Activated CD4-positive, CD25-positive, alpha-beta regulatory T cell treated with anti-CD3 and anti-CD28 coated beads, Interleukin-2, amount 50 U/mL, for 72 hours (primary cell): Measurements from ENCODE around the gene CEMP1.
"Not testable (repeated sequence)": the region's sequence is repeated elsewhere in the genome, so short reads cannot be mapped to it uniquely, and the experiment has no call there.

ENCODE experiments used
- DNase-seq: peaks from one replicate; pipeline ENCODE4 v3.0.0; 2021

The CEMP1 gene, protein sequence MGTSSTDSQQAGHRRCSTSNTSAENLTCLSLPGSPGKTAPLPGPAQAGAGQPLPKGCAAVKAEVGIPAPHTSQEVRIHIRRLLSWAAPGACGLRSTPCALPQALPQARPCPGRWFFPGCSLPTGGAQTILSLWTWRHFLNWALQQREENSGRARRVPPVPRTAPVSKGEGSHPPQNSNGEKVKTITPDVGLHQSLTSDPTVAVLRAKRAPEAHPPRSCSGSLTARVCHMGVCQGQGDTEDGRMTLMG

DNA sequence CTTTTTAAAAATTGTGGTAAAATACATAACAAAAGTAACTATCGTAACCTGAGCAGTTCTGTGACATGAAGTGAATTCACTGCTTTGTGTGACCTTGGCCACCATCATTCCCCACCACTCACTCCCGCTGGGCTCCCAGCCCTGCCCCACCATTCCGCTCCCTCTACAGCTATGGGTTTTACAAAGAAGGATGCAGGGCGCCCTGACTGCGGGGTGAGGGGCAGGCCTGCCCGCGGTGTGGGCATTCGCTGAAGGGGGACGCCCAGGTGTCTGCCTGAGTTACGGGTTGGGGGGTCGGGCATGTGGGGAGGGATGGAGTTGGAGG is at the start of gene CEMP1:
Gene CEMP1 (minus strand): TSS at position 38 of the 325 bp plus-strand sequence. CDS start 335 bp downstream, outside the sequence.
- no peak for DNase-seq

DNA sequence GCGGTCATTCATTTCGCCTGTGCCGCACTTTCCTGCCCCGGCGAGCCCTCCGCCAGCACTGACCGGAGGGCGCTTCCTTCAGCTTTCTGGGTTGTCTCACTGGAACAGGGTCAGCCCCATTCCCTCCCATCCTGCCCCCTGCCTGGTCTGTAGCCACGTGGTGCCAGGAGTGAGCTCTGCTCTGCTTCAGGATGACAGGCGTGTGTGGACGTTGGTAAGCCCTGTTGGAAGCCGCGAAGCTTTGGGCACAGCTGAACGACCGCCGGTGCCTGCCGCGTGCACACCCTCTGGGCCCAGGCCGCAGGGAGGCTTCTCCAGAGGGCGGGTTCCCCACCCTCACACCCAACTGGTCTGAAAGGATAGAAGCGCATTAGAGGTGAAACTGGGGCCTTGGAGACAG is 49.6 kb upstream of the CEMP1 start:
- DNase-seq = not testable (repeated sequence)

DNA sequence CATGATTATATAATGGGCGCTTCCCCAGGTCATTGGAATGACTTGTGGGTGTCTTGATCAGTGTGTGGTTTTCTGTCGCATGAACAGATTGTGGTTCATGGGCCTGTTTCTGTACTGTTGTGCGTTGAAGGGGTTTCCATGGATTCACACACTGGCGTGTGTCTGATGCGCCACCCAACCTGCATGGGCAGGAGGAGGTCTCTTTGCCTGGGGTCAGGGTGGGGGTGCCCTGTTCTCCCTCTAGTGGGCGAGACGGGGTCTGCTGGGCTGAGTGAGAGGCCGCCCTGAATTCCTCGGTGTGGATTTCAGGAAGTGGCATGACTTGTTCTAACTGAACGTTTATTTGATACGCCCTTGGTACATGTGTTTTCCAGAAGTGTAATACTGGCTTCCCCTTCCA is 48.9 kb upstream of the CEMP1 start:
- not testable (repeated sequence) for DNase-seq

DNA sequence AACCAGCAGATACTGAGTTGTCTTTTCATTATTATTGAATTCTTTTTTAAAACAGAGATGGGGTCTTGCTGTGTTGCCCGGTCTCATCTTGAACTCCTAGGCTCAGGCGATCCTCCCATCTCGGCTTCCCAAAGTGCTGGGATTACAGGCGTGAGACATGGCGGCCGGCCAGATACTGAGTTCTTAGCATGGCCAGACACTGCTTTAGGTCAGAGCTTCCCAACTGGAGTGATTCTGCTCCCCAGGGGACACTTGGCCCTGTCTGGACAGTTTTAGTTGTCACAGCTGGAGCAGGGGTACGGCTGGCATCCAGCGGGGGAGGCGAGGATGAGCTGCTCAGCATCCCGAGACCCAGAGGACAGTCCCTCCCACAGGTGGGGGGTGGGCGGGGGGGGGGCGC is 47.7 kb upstream of the CEMP1 start:
- not testable (repeated sequence) for DNase-seq

DNA sequence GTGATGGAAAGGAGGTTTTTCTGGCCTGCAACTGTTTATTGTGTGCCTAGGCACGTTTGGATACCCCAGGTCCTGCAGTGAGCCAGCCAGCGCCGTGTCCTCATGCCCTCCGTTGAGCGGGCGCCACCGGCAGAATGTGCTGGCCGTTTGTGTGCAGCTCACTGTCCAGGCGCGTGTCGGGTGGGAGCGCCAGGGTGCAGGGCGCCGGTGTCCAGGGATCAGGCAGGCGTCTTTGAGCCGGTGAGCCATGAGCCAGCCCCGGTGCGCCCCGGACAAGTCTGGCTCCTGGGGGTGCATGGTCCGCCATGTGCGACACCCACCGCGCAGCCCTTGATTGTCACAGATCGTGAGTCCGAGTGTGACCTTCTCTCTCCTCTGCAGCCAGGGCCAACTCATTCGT is 45.8 kb upstream of the CEMP1 start:
- not testable (repeated sequence) for DNase-seq

DNA sequence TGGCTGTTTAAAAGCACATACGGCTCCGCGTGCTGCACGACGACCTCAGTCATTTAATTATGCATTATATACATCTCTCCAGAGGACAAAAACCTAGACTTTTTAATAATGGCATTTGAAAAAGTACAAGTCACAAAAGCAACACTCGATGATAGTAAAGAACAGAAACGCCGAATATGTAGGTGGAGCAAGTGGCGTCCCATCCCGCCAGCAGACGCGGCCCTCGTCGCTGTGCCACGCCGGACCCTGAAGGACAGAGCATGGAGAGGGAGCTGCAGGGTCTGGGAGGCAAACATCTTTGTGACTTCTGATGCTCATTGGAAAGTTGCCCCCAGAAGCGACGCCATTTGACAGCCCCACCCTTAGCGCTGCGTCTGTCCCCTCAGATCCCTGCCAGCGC is 44.6 kb upstream of the CEMP1 start:
- DNase-seq = not testable (repeated sequence)

DNA sequence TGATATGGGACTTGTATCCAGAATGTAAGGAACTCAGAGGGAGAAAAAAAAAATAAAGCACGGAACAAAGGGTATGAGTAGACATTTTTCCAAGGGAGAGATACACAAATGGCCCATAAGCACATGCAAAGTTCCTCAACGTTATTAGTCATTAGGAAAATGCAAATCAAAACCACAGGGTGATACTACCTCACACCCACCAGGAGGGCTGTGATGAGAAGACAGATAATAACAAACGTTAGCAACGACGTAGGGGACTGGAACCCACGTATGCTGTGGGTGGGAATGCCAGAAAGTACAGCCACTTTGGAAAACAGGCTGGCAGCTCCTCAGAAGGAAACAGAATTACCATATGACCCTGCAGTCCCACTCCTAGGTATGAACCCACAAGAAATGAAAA is 41.5 kb upstream of the CEMP1 start:
- not testable (repeated sequence) for DNase-seq

DNA sequence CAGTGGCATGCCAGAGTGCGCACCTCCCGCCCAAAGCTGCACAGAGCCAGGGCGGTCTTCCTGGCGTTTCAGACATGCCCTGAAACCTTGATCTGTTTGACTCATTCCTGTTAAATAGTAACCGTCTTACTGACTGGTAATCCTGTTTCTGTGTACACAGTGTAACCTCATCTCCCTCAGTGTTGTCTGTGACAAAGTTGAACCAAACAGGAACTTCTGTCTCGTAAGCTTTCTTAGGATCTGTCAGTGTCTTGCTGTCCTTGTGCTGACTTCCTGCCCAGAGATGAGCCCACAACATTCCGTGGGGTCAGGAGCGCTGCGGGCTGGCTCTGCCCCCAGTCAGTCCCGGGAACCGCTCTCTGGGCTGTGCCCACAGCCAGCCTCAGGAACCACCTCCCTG is 37.4 kb upstream of the CEMP1 start:
- DNase-seq = not testable (repeated sequence)

DNA sequence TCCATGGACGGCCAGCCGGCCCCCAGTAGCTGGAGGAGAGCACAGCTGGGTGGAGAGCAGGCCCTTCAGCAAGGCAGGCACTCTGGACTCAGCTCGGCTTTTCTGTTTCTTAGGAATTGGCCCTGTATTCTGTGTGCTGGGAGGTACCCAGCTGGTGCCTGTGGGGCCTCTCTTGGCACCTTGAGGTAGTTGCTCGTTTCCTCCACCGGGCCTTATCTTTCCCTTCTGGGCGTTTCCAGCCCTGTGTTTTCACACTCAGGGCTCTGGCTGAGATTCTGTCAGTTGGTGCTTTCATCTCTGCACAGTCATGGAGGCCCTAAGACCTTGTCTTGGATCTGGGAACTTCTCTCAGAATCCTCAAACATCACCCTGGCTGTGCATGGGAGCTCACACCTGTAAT is 36.3 kb upstream of the CEMP1 start:
- not testable (repeated sequence) for DNase-seq

DNA sequence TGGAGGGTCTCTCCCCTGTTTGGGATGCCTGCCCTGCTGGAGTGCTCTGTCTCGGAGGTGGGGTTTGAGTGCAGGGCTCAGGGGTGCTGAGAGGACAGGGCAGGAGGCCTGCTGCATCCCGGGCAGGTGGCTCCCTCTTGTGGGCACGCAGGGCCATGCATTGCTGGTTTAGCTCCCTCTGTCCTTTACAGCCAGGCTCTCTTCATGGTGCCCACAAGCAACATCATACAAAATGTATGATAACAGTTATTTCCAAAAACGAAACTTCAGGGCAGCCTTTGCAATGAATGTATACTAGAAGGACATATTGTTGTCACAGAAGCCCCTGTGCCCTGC is 29.6 kb upstream of the CEMP1 start:
- DNase-seq = peak; percentile 71

DNA sequence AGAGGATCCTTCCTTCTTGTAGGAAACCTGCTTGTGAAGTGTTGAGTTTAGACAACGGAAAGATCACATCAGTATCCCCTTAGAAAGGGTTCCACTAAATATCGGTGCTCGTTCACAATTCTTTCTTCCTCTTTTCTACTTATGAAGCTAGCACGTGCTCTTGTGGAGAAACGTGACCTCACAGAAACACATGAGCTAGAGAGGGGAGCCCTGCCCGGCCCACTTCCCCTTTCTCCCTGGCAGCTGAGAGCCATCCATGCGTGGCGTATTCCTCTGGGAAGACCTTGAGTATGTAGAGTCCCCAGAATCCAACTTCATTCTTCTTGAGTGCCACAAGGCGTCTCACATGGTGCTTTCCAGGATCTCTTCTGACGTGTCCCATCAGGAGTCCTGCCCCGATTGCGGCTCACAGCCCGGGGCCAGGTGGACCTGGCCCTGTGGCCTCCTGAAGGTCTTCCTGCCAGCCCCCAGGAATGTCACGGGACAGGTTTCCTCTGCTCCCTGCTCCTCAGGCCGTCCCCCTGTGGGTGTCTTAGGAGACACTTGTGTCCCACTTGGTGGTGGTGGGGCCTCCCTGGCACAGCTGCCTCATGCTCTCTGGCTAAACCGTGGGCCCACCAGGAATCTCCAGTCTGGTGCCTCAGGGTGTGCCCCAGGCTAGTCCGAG is 29.1 kb upstream of the CEMP1 start:
- DNase-seq = not testable (repeated sequence)

DNA sequence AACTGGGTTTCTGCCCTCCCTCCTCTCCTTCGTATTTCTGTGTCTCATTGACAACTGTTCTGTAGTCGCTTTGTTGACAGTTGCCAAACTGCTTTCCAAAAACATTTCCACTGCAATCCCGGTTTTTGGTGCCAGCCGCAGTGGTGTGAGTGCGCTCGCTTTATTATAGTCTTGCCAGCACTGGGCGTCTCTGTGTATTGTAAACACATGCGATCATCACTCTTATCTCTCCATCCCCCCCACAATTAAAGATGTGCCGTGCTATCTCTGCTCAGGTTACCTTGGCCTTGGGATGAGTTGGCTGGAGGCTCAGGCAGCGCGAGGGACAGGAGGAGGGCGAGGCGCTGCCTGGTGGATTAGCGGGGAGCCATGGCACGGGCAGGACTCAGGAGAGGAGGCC is 25.9 kb upstream of the CEMP1 start:
- DNase-seq = not testable (repeated sequence)

DNA sequence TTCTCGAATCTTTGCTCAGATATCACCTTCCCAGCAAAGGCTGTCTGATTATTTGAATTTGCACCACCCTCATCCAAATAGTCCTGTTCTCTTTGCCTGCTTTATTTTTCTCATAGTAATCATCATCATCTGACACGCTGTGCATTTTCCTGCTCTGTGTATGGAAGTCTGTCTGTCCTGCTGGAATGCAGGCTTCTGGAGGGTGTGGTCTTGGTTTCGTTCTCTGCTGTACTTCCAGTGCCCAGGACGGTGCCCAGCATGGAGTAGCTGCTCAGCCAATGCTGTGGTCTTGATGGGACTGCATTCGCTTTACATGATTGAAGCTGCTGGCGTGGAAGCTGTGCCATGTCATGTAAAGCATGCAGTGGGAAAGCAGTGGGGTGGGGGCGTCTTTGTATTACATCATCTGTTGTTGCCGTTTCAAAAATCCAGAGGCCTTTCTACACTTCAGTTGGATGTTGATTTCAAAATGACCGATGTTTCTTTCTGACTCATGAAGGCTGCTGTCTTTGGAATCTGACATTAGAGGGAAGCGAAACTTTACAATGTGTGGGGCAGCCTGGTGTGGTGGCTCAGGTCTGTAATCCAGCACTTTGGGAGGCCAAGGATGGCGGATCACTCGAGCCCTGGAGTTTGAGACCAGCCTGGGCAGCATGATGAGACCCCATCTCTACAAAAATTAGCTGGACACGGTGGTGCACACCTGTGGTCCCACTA is 23.7 kb upstream of the CEMP1 start:
- DNase-seq = not testable (repeated sequence)

DNA sequence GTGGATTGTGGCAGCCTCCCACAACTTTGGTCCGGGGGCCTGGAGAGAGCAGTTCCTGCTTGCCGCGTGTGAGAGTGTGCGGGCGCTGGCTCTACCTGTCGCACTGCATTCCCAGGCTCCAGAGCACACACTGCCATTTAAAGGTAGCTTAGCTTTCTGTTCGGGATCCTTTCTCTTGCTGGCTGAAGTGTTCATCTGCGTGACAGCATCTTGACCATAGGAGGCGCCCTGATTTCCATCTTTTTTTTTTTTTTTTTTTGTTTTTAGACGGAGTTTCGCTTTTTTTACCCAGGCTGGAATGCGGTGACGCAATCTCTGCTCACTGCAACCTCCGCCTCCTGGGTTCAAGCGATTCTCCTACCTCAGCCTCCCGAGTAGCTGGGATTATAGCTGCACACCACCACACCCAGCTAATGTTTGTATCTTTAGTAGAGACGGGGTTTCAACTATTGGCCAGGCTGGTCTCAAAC is 20.2 kb upstream of the CEMP1 start:
- DNase-seq = not testable (repeated sequence)

DNA sequence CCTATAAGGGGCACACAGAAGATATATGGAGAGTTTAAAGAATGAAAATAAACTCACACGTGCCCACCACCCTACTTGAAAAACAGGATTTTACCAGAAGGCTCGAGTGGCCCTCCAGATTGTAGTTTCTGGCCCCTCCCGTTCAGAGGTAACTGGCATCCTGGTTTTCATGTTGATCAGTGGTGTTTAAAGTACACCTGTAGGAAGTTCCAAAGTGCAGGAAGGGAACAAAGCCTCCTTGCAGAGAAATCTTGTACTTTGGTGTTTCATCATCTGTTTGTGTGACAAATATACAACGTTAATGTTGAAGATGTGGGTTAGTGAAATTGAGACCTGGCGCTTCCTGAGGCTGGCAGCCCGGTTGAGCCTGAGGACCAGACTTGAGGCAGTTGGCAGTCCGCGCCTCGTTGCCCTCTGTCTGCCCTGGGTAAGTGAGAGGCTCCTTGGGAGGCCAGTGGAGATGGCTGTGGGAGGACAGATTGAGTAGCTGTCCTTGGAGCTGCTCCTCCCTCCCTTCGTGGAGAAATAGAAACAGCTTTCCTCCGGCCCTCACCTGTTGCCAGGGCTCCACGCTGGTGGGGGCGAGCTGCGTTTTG is 19.2 kb upstream of the CEMP1 start:
- not testable (repeated sequence) for DNase-seq

DNA sequence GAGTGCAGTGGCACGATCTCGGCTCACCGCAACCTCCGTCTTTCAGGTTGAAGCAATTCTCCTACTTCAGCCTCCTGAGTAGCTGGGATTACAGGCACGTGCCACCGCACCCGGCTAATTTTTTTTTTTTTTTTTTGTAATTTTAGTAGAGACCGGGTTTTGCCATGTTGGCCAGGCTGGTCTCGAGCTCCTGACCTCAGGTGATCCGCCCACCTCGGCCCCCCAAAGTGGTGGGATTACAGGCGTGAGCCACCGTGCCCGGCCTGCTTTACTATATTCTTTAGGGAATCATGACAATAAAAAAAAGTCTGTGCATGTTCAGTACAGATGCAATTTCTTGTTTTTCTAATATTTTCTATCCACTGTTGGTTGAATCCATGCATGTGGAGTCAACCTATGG is 12.6 kb upstream of the CEMP1 start:
- not testable (repeated sequence) for DNase-seq

DNA sequence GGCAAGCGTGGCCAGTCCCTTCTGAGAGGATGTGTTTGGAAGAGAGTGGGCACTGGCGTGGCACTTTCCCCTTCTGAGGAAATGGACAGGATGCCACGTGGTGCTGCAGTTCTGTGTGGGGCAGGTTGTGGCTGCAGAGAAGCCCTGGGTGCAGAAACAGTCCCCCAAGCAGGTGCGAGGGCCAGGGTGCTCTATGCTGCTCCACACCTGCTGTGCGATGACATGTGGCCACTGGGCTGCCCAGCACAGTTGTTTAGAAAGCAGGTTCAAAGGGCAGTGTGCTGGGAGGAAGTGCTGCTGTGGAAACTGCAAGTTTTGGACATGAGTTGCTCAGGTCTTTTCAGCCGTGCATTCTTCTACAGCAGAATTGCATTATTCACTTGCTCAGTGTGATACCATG is 10.2 kb upstream of the CEMP1 start:
- not testable (repeated sequence) for DNase-seq

DNA sequence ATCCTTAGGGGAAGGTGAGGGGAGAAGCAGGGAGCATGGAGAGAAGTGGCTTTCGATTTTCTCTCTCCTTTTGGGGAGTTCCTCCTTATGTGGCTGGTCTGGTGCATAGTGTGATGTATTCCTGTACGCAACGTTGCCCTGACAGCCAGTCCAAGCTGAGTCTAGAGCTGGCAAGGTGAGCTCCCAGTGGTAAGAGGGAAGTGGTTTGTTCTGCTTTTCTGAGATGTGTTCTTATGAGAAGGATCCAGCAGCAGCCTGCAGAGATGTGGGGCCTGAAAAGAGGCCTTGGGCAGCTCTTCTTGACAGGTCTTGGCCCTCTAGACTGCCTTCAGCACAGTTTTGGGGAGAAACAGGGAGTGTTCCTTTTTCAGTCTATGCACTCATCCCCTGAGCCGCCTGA is 9.7 kb upstream of the CEMP1 start:
- not testable (repeated sequence) for DNase-seq

DNA sequence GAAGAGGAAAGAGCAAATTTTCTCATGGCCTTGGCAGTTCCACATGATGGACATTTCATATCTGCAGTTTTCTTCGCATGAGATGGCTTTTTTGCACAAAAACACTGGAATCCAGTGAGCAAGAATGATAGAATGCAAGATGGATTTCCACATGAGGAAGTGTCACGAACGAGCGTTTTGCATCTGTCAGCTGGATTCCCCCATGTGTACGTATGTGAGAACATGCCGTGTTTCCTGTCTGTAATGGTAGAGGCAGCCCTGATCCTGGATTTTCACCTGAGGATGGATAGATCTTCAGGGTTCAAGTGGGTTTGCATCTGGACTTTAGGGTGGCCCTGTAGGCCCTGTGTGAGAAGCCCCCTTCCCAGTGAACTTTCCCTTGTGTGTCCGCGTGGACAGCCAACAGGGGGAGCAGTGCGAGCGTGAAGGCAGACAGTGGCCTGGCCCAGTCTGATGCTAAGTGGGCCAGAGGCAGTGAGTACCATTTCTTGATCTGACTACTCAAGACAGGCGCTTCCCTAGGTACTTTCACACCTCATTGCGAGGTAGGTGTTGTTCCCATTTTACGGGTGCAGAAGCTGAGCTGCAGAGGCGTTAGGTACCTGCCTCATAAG is 8.7 kb upstream of the CEMP1 start:
- not testable (repeated sequence) for DNase-seq

DNA sequence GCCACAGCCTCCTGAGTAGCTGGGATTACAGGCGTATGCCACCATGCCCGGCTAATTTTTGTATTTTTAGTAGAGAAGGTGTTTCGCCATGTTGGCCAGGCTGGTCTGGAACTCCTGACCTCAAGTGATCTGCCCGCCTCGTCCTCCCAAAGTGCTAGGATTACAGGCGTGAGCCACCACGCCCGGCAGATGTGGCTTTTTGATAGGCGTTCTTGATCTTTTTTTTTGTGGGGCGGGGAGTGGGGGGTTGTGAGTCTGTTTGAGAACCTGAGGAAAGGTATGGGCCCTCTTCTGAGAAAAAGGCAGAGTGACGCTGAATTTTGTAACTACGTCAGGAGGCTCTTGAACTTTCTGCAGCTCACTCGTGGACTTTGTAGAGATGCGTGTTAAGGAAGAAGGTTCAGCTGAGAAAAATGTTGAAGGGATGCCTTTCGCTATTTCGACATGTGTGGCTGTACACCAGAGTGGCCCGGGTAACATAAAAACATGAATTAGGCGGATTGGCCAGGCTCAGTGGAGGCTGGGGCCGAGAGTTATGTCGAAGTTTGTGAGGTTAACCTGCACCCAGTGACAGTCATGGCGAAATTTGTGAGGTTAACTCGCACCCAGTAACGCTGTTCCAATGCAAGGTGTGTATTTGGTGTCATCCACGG is 8.1 kb upstream of the CEMP1 start:
- not testable (repeated sequence) for DNase-seq

DNA sequence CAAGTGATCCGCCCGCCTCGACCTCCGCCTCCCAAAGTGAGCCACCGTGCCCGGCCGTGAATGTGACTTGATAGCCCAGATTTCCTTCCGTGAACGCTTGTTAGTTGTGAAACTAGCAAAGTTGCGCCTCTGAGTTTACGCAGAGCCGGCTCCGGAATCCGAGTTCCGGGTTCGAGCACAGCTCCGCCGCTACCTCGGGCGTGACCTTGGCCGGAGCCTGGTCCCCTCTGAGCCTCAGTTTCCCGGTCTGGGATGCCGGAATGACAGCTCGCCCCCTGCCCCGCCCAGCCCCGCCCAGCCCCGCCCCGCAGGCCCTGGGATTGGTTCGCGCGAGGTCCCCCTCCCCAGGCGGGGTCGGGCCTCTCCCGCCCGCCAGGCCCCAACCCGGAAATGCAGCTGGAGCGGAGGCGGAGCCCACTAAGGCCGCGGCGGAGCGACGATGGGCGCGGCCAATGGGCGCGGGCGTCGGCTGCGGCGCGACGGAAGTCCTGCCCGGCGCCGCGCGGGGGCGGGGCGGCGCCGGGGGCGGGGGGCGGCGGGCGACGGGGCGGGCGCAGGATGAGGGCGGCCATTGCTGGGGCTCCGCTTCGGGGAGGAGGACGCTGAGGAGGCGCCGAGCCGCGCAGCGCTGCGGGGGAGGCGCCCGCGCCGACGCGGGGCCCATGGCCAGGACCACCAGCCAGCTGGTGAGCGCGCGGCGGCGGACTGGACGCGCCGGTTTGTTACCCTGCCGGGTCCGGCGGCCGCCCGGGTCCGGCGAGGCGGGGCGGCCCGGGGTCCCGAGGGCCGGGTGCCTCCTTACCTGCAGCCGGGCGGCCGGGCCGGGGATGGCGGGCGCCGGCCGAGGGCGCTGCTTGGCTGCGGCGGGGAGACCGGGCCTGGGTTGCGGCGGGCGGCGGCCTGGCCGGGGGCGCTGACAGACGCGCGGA is 6.5 kb upstream of the CEMP1 start, which contains the start of gene PDPK1:
Gene PDPK1 (plus strand): TSS at position 571 of the 929 bp plus-strand sequence. CDS start 92 bp downstream, at position 663.
- peak; percentile 91 for DNase-seq
